ENCODE results near the gene FAF1. TPM values are rescaled to one million over a fixed set of nuclear protein-coding genes. Genes with fewer than 3 reads are reported as not detected.
"Not testable (repeated sequence)": the region's sequence is repeated elsewhere in the genome, so short reads cannot be mapped to it uniquely, and the experiment has no call there.

FAF1 gene
- total RNA-seq, 4 donors from 2014 or later, result 33.8 to 55.8 (median 45.6) TPM

DNA sequence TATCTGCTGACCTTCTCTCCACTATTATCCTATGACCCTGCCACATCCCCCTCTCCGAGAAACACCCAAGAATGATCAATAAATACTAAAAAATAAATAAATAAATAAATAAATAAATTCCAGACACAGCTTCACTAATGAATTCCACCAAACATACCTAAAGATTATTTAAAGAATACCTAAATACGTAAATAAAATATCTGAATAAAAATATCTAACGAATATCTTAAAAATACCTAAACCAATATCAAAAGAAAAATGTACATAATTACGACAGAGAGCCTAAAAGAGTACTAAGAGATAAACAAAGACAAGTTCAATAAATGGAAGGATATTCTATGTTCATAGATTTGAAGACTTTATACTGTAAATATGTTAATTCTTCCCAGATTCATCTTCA is 132.5 kb downstream of the FAF1 start:
- DNase-seq (ENCODE audit: low spot score in 2 of 2), result no peak
- intact Hi-C loops (cut with DNase I; ENCODE audit: low total_unique reads), result no loop called here
- WGBS, 2 donors, result 97 to 99% methylated on average over 4 of the region's 4 CpGs
- TF ChIP-seq POLR2A (IDR thresholded peaks at IDR 0.05), result no peak
- TF ChIP-seq, protein P1, sequence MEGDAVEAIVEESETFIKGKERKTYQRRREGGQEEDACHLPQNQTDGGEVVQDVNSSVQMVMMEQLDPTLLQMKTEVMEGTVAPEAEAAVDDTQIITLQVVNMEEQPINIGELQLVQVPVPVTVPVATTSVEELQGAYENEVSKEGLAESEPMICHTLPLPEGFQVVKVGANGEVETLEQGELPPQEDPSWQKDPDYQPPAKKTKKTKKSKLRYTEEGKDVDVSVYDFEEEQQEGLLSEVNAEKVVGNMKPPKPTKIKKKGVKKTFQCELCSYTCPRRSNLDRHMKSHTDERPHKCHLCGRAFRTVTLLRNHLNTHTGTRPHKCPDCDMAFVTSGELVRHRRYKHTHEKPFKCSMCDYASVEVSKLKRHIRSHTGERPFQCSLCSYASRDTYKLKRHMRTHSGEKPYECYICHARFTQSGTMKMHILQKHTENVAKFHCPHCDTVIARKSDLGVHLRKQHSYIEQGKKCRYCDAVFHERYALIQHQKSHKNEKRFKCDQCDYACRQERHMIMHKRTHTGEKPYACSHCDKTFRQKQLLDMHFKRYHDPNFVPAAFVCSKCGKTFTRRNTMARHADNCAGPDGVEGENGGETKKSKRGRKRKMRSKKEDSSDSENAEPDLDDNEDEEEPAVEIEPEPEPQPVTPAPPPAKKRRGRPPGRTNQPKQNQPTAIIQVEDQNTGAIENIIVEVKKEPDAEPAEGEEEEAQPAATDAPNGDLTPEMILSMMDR (IDR thresholded peaks at IDR 0.05), result no peak
- no peak overlapping the region for H3K4me3 ChIP-seq (ENCODE audit: low read depth, poor library complexity, severe bottlenecking)

DNA sequence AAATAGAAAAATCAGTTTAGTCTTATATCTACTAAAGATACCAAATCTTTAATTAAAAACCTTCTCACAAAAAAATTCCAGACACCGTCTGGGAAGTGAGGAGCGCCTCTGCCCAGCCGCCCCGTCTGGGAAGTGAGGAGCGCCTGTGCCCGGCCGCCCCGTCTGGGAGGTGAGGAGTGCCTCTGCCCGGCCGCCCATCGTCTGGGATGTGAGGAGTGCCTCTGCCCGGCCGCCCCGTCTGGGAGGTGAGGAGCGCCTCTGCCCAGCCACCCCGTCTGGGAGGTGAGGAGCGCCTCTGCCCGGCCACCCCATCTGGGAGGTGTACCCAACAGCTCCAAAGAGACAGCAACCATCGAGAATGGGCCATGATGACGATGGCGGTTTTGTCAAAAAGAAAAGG is 133.3 kb downstream of the FAF1 start:
- H3K4me3 ChIP-seq (ENCODE audit: low read depth, poor library complexity, severe bottlenecking); DNase-seq (ENCODE audit: low spot score in 2 of 2); intact Hi-C loops (cut with DNase I; ENCODE audit: low total_unique reads): not testable (repeated sequence)
- 97% methylated on average over 21 of the region's 21 CpGs for WGBS, 2 donors

DNA sequence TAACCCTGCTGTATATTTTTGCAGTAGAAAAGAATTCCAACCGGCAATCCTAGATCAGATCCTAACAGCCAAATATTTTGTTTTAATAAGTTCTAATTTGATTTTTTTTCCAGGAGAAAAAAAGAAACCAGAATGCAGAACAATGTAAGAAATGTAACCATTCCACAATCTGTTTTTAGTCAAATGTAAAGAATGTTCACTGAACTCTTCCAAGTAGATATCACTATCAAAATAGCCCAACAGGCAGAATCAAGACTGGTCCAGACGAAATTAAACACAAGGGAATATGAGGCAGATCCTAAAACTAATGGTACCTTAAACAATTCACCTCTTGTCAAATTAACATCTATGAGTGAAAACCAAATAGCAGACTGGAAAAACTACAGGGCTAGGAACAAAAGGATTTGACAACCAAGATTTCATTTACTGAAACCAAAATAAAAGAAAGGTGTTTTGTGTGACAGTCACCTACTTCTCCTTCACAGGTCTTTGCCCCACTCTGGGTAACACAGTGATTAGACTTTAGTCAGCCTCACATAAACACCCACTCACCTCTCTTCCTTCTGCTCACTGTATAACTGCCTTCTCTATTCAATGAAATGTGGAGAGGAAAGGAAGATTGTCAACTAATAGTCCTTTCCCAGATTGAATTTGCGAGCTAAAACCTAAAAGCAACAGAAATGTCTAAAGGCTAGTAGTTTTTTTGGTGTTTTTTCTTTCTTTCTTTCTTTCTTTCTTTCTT is 137.9 kb downstream of the FAF1 start:
- intact Hi-C loops (cut with DNase I; ENCODE audit: low total_unique reads), result no loop called here
- no peak for DNase-seq (ENCODE audit: low spot score in 2 of 2)
- no peak overlapping the region for H3K4me3 ChIP-seq (ENCODE audit: low read depth, poor library complexity, severe bottlenecking)
- TF ChIP-seq, protein P1 (IDR thresholded peaks at IDR 0.05), result no peak
- no peak for TF ChIP-seq POLR2A (IDR thresholded peaks at IDR 0.05)
- WGBS, 2 donors, result 92 to 95% methylated on average over 3 of the region's 3 CpGs

DNA sequence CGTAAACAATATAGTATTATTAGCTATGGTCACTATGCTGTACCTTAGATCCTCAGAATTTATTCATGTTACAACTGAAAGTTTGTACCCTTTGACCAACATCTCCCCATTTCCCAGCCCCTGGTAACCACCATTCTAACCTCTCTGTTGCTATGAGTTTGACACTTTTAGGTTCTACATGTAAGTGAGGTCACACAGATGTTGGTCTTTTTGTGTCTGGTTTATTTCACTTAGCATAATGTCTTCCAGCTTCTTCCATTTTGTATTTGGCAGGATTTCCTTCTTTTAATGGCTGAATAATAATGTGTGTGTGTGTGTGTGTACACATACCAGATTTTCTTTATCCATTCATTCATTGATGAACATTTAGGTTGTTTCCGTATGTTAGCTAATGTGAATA is 139.5 kb downstream of the FAF1 start:
- no peak for DNase-seq (ENCODE audit: low spot score in 2 of 2)
- WGBS, 2 donors, result 86 to 88% methylated on average over 2 of the region's 2 CpGs
- H3K4me3 ChIP-seq (ENCODE audit: low read depth, poor library complexity, severe bottlenecking), result no peak overlapping the region
- intact Hi-C loops (cut with DNase I; ENCODE audit: low total_unique reads), result no loop called here
- TF ChIP-seq, protein P1 (IDR thresholded peaks at IDR 0.05), result no peak
- TF ChIP-seq POLR2A (IDR thresholded peaks at IDR 0.05), result no peak

DNA sequence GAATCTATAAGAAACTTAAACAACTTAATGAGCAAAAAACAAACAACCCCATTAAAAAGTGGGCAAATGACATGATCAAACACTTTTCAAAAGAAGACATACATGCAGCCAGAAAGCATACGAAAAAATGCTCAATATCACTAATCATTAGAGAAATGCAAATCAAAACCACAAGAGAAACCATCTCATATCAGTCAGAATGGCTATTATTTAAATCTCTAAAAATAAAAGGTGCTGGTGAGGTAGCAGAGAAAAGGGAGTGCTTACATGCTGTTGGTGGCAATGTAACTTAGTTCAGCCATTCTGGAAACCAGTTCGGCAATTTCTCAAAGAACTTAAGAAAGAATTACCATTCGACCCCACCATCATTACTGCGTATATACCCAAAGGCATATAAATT is 147.7 kb downstream of the FAF1 start:
- intact Hi-C loops (cut with DNase I; ENCODE audit: low total_unique reads), result no loop called here
- TF ChIP-seq, protein P1 (IDR thresholded peaks at IDR 0.05), result no peak
- TF ChIP-seq POLR2A (IDR thresholded peaks at IDR 0.05), result no peak
- H3K4me3 ChIP-seq (ENCODE audit: low read depth, poor library complexity, severe bottlenecking), result no peak overlapping the region
- DNase-seq (ENCODE audit: low spot score in 2 of 2), result no peak
- WGBS, 2 donors, result 92 to 96% methylated on average over 4 of the region's 4 CpGs

DNA sequence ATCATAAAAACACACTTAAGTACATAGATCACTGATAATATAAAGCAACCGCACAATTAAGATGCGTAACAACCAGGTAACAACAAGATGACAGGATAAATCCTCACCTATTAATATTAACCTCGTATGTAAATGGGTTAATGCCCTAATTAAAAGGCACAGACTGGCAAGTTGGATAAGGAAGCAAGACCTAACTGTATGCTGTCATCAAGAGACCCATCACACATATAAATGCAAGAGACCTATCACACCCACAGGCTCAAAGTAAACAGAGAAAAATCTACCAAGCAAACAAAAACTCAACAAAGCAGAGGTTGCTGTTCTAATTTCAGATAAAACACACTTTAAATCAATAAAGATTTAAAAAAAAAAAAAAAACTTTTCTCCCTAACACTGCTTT is 151.8 kb downstream of the FAF1 start:
- no peak overlapping the region for H3K4me3 ChIP-seq (ENCODE audit: low read depth, poor library complexity, severe bottlenecking)
- no peak for DNase-seq (ENCODE audit: low spot score in 2 of 2)
- intact Hi-C loops (cut with DNase I; ENCODE audit: low total_unique reads), result no loop called here
- 90 to 98% methylated on average over 3 of the region's 3 CpGs for WGBS, 2 donors
- no peak for TF ChIP-seq POLR2A (IDR thresholded peaks at IDR 0.05)
- TF ChIP-seq, protein P1 (IDR thresholded peaks at IDR 0.05), result no peak

Data from lower leg skin (tissue), 4 donors.